ENCODE results near the gene ACOT13. TPM values are rescaled to one million over a fixed set of nuclear protein-coding genes. Genes with fewer than 3 reads are reported as not detected.

Gene ACOT13
- total and polyA plus RNA-seq, 2 of the 8 experiments (the other 6 are each of a cell fraction or from before 2014, with no cell fraction given) = 27.6 to 40.6 TPM

DNA sequence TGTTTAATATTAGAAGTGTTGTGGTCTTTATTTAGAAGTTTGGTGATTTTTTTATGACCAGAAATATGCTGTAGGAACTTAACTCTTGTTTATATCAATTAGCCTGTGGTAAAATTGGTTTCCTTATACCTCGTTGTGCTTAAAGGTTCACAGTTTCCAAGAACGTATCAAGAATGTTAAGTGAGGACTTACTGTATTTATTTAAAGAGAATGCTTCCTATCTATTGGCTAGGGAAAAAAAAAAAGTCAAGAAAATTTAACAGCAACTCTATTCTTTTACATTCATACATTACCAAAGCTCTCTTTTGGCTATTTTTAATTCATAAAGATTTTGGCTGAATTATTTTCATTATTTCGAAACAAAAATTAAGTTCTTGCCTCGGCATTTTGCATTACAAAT, 22.5 kb upstream of the ACOT13 start:
- H3K4me3 ChIP-seq (ENCODE audit: extremely low read depth in 1 of 4, insufficient read depth in 2 of 4, low read depth in 3 of 4, low read length in 4 of 4) = no peak overlapping the region
- FAIRE-seq (no peak), DNase-seq (ENCODE audit: low read depth in 1 of 2, low spot score in 2 of 2) (no peak)
- H3K27me3 ChIP-seq (replicated peaks in 1 of 4; ENCODE audit: control insufficient read depth in 3 of 4, extremely low read depth in 1 of 4, insufficient read depth in 3 of 4, low read length in 3 of 4) = no peaks in the 10 kb centered on the region; a peak in 1 of 7 replicates
- no peak overlapping the region for H2AK5ac ChIP-seq (ENCODE audit: low read depth, low read length)
- ChIA-PET POLR2A (ENCODE audit: partially characterized antibody) (interaction anchor here (0.9 kb wide), 1 partner anchor 57 kb away, joined by 3 read pairs; no protein-coding TSS in a partner anchor), CTCF (ENCODE audit: partially characterized antibody) (interaction anchor here (1.1 kb wide), 1 partner anchor 43 kb away, joined by 7 read pairs; no protein-coding TSS in a partner anchor)
- H3K9ac ChIP-seq (replicated peaks in 1 of 4; ENCODE audit: extremely low read depth in 1 of 4, low read depth in 3 of 4, low read length in 3 of 4) = no peak overlapping the region
- no peak overlapping the region for H2BK120ac ChIP-seq (replicated peaks; ENCODE audit: low read depth, low read length)
- no peaks in the 10 kb centered on the region for H4K20me1 ChIP-seq (replicated peaks in 1 of 2; ENCODE audit: control insufficient read depth in 1 of 2, insufficient read depth in 2 of 2, low read length in 2 of 2)
- H3K4me1 ChIP-seq (replicated peaks in 1 of 4; ENCODE audit: control insufficient read depth in 3 of 4, insufficient read depth in 4 of 4, low read length in 3 of 4) = no peaks in the 10 kb centered on the region
- no peak overlapping the region for H2BK12ac ChIP-seq (ENCODE audit: low read depth, low read length)
- no peaks in the 10 kb centered on the region for H3K36me3 ChIP-seq (ENCODE audit: control insufficient read depth in 2 of 4, insufficient read depth in 4 of 4, low read length in 3 of 4)
- H3K18ac ChIP-seq (ENCODE audit: extremely low read depth, low read length) = no peak overlapping the region
- no peaks in the 10 kb centered on the region for H3K79me1 ChIP-seq (ENCODE audit: low read depth, low read length)
- H3K23me2 ChIP-seq (ENCODE audit: low read depth, low read length) = peaks cover 5% of the 10 kb centered on the region
- H2BK15ac ChIP-seq (ENCODE audit: low read length) = no peak overlapping the region
- H4K5ac ChIP-seq (ENCODE audit: insufficient read length, low read depth, low read length) = no peak overlapping the region
- no peak overlapping the region for H3K56ac ChIP-seq (replicated peaks; ENCODE audit: insufficient read length, low read depth, low read length)
- no peak overlapping the region for H2BK5ac ChIP-seq (ENCODE audit: low read depth, low read length)
- H4K91ac ChIP-seq (replicated peaks; ENCODE audit: insufficient read length, low read length) = no peak overlapping the region
- H3K79me2 ChIP-seq (ENCODE audit: control insufficient read depth in 1 of 2, insufficient read depth in 2 of 2, low read length in 2 of 2) = no peaks in the 10 kb centered on the region
- H2BK20ac ChIP-seq (ENCODE audit: low read length) = no peak overlapping the region
- no peak overlapping the region for H3K4ac ChIP-seq (replicated peaks; ENCODE audit: insufficient read length, low read depth, low read length)
- H3K14ac ChIP-seq (ENCODE audit: insufficient read length) = no peak overlapping the region
- no peak overlapping the region for H3K23ac ChIP-seq (ENCODE audit: insufficient read length)
- H3K27ac ChIP-seq (ENCODE audit: low read depth, low read length) = no peak overlapping the region
- no peaks in the 10 kb centered on the region for H3K9me3 ChIP-seq (ENCODE audit: insufficient read depth in 2 of 2, low read depth in 1 of 2, low read length in 1 of 2)
- H3K4me2 ChIP-seq (ENCODE audit: insufficient read depth in 1 of 2, low read depth in 2 of 2, low read length in 2 of 2) = no peak overlapping the region
- WGBS, 2 experiments (ENCODE audit: extremely low coverage in 1 of 2, insufficient coverage in 1 of 2, insufficient read length in 1 of 2, insufficient replicate concordance in 2 of 2, low coverage in 1 of 2, low lambda C conversion rate in 2 of 2, missing lambda C conversion rate in 1 of 2) = 77% methylated on average over 4 of the region's 4 CpGs; no CpG with 5 or more reads in 1 of the 2 experiments
- no peak overlapping the region for H4K8ac ChIP-seq (ENCODE audit: extremely low read depth, insufficient read depth, low read length)
- H2AFZ ChIP-seq (ENCODE audit: low read length) = no peak overlapping the region
- TF ChIP-seq, protein P1, sequence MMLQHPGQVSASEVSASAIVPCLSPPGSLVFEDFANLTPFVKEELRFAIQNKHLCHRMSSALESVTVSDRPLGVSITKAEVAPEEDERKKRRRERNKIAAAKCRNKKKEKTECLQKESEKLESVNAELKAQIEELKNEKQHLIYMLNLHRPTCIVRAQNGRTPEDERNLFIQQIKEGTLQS (IDR thresholded peaks at IDR 0.05; ENCODE audit: insufficient read depth, low read depth, low read length) = no peak
- TF ChIP-seq SRF (IDR thresholded peaks at IDR 0.05; ENCODE audit: low read depth, low read length) (no peak), POLR2A (IDR thresholded peaks at IDR 0.05; ENCODE audit: control extremely low read depth in 1 of 2, low read depth in 2 of 2, low read length in 2 of 2) (no peak), GTF2F1 (IDR thresholded peaks at IDR 0.05; ENCODE audit: borderline replicate concordance, low read depth, low read length) (no peak), SAP30 (IDR thresholded peaks at IDR 0.05; ENCODE audit: insufficient read depth, insufficient replicate concordance, low read length) (no peak), RFX5 (IDR thresholded peaks at IDR 0.05; ENCODE audit: borderline replicate concordance, low read depth, low read length) (no peak), SUZ12 (IDR thresholded peaks at IDR 0.05; ENCODE audit: low read length) (no peak), POLR2AphosphoS5 (IDR thresholded peaks at IDR 0.05; ENCODE audit: low read depth, low read length) (no peak), ZNF274 (IDR thresholded peaks at IDR 0.05; ENCODE audit: borderline replicate concordance, extremely low read depth, low read length) (no peak)
- TF ChIP-seq, protein P2, sequence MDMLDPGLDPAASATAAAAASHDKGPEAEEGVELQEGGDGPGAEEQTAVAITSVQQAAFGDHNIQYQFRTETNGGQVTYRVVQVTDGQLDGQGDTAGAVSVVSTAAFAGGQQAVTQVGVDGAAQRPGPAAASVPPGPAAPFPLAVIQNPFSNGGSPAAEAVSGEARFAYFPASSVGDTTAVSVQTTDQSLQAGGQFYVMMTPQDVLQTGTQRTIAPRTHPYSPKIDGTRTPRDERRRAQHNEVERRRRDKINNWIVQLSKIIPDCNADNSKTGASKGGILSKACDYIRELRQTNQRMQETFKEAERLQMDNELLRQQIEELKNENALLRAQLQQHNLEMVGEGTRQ (IDR thresholded peaks at IDR 0.05; ENCODE audit: low read length) = no peak
- TF ChIP-seq, protein P3, sequence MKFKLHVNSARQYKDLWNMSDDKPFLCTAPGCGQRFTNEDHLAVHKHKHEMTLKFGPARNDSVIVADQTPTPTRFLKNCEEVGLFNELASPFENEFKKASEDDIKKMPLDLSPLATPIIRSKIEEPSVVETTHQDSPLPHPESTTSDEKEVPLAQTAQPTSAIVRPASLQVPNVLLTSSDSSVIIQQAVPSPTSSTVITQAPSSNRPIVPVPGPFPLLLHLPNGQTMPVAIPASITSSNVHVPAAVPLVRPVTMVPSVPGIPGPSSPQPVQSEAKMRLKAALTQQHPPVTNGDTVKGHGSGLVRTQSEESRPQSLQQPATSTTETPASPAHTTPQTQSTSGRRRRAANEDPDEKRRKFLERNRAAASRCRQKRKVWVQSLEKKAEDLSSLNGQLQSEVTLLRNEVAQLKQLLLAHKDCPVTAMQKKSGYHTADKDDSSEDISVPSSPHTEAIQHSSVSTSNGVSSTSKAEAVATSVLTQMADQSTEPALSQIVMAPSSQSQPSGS (IDR thresholded peaks at IDR 0.05; ENCODE audit: low read length) = no peak
